Right cardiac atrium (tissue), 5 donors: ENCODE results near the gene C2CD2L. TPM values are rescaled to one million over a fixed set of nuclear protein-coding genes. Genes with fewer than 3 reads are reported as not detected.
"Not testable (repeated sequence)": the region's sequence is repeated elsewhere in the genome, so short reads cannot be mapped to it uniquely, and the experiment has no call there.

Experiments used
- ATAC-seq, 2 donors: fragments of 200-7000 bp; cut with Tn5 transposase; one replicate each; pipeline versions ENCODE4 v1.8.0 to v1.9.1; 2020; ENCODE audit warnings: moderate library complexity in 2 of 2, mild to moderate bottlenecking in 1 of 2
- DNase-seq, 3 donors: peaks; one replicate each; pipeline ENCODE4 v3.0.0-alpha.2; 2020
- H3K27ac ChIP-seq: one replicate; pipeline ENCODE4 v1.5.1; 2013; ENCODE audit warnings: mild to moderate bottlenecking, low read length, control low read depth, moderate library complexity
- H3K27me3 ChIP-seq: one replicate; pipeline ENCODE4 v1.6.1; 2013; ENCODE audit not compliant: control insufficient read depth, insufficient read depth
- H3K4me1 ChIP-seq: one replicate; pipeline ENCODE4 v1.6.1; 2013; ENCODE audit warnings: low read length; ENCODE audit not compliant: control insufficient read depth, insufficient read depth
- H3K4me3 ChIP-seq: one replicate; pipeline ENCODE4 v1.5.1; 2013; ENCODE audit warnings: low read length, control low read depth
- H3K9me3 ChIP-seq: one replicate; pipeline ENCODE4 v1.6.1; 2013; ENCODE audit warnings: low read length; ENCODE audit not compliant: control insufficient read depth
- WGBS: extraction: QIAGEN DNeasy Blood & Tissue Kit; methylation state at CpG from one replicate; pipeline ENCODE4 v1.1.7; 2013; 5-methylcytosine and 5-hydroxymethylcytosine counted together
- intact Hi-C, 4 donors: fragments of 100-400 bp; cut with DNase I; formaldehyde crosslinking; loops; one replicate each; pipeline versions ENCODE4 v1.11.0 to v1.14.0; 2022 to 2023
- polyA plus RNA-seq: library from polyadenylated mRNA; stranded (reverse); fragments of 200-250 nt; gene quantifications from one replicate; pipeline ENCODE4 v1.2.3, GENCODE V29; 2013
- total RNA-seq, 4 donors: library from RNA; stranded (reverse); fragmentation: NEBNext Ultra II Directional; extraction: Animal tissue kit (Norgen Biotek cat#: 25700); gene quantifications; one replicate each; pipeline ENCODE4 v1.2.1, GENCODE V29; 2021
- donor health status: healthy with polysubstance abuse.
- donor health status: DM: no; HTN: yes; CAD: no.
- donor health status: DM: no; HTN: no; CAD: no.
- donor health status: DM: no; HTN: yes; CAD: no; lungs with severe emphysema.
- donor health status: DM: yes; HTN: yes; CAD: no.

Gene C2CD2L
- total and polyA plus RNA-seq, 5 donors: 9.1 to 11.9 (median 10.3) TPM

DNA sequence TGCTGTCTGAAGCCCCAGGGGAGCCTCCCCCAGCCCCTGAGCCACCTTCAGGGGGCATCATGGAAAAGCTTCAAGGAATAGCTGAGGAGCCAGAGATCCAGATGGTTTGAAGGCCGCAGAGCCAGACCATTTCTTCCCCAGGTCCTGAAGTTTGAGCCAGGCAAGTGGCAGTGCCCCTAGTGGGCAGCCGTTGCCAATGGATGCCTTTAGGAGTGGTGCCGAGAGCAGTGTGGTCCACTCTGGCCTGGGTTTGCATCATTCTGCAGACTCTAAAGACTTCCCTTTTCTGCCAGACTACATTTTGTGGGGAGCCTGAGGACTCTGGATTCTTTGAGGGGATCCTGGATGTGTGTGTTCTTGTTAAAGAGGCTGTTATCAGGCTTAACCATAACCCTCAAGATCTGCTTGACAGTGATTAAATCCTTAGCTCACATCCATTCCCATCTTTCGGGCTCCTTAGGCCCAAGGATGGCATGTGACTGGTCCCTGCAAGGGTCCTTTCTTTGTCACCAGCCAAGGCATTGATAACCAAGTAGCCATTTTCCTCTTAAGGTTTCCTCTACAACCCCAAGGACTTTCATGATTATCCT lies 27.3 kb downstream of the C2CD2L start:
- DNase-seq (peak in 1 of 3 donors; percentile 57), ATAC-seq (peak; percentile 15 to 23)
- Histone ChIP-seq H3K27me3 (no peaks in the 10 kb centered on the region), H3K27ac (no peak overlapping the region), H3K9me3 (no peaks in the 10 kb centered on the region), H3K4me3 (no peak overlapping the region), H3K4me1 (no peaks in the 10 kb centered on the region)
- WGBS: 70% methylated on average over 4 of the region's 4 CpGs
- intact Hi-C loops: no loop called here

DNA sequence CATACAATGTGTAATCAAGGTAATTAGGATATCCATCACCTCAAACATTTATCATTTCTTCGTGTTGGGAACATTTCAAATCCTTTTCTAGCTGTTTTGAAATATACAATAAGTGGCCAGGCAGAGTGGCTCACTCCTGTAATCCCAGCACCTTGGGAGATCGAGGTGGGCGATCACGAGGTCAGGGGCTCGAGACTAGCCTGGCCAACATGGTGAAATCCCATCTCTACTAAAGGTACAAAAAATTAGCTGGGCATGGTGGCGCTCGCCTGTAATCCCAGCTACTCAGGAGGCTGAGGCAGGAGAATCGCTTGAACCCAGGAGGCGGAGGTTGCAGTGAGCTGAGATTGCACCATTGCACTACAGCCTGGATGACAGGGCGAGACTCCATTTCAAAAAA lies 32.1 kb downstream of the C2CD2L start:
- H3K4me1 ChIP-seq, H3K27ac ChIP-seq, DNase-seq, H3K4me3 ChIP-seq, H3K9me3 ChIP-seq, intact Hi-C loops, ATAC-seq, H3K27me3 ChIP-seq: not testable (repeated sequence)
- WGBS: 88% methylated on average over 10 of the region's 10 CpGs

GRCh38 chr11:119144825-119145486 lies 37.8 kb downstream of the C2CD2L start:
- no peak overlapping the region for H3K4me3 ChIP-seq
- 10% methylated on average over 7 of the region's 7 CpGs for WGBS
- ATAC-seq (peak; percentile 81 to 89), DNase-seq (peak; percentile 70 to 81 (median 76))
- H3K9me3 ChIP-seq: no peaks in the 10 kb centered on the region
- H3K27ac ChIP-seq: no peak overlapping the region
- intact Hi-C loops: loop anchor here in 1 of 4 donors (1.0 kb wide), 1 partner anchor 52 kb away; no protein-coding TSS in a partner anchor
- H3K27me3 ChIP-seq: no peaks in the 10 kb centered on the region
- H3K4me1 ChIP-seq: peaks cover 2% of the 10 kb centered on the region

DNA sequence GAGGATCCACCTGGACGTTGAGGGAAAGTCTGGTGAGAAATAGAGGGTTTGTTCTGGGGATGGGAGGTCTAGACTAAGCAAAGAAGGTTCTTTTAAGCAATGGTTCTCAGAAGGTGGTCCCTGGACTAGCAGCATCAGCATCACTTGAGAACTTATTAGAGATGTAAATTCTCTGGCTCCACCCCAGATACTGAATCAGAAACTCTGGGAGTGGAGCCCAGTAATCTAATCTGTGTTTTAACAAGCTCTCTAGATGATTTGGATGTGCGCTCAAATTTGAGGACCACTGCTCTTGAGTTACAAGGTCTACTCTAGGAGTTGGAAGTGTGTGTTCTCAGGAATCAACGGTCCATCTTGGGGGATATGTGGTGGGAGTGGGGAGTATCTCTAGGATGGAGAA lies 38.4 kb downstream of the C2CD2L start:
- Histone ChIP-seq H3K27ac (no peak overlapping the region), H3K4me1 (peaks cover 2% of the 10 kb centered on the region), H3K9me3 (no peaks in the 10 kb centered on the region), H3K27me3 (no peaks in the 10 kb centered on the region), H3K4me3 (no peak overlapping the region)
- DNase-seq: no peak
- intact Hi-C loops: loop anchor here in 1 of 4 donors (1.0 kb wide), 1 partner anchor 52 kb away; no protein-coding TSS in a partner anchor
- ATAC-seq: no peak
- WGBS: 35% methylated on average over 3 of the region's 3 CpGs

- H3K27me3 ChIP-seq: no peaks in the 10 kb centered on the region
- ATAC-seq (no peak), DNase-seq (peak in 1 of 3 donors; percentile 22)
- intact Hi-C loops: no loop called here
- H3K27ac ChIP-seq: no peak overlapping the region
- peaks cover 2% of the 10 kb centered on the region for H3K4me1 ChIP-seq
- 72% methylated on average over 6 of the region's 6 CpGs for WGBS
- H3K4me3 ChIP-seq: no peak overlapping the region
- no peaks in the 10 kb centered on the region for H3K9me3 ChIP-seq
Observed at GRCh38 chr11:119147604-119148333, 40.6 kb downstream of the C2CD2L start.

DNA sequence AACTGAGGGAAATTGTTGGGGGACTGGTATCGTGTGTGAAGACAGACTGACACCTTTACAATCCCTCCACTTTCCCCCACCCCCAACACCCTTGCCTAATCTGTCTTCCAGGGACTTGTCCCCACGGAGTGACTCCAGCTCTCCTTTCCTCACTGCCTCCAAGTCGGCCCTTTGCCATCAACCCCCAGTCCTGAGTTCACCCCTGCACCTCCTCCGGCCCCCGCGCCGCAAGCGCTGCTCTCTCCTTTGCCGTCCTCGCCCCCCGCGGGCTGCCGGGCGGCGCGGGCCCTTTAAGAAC lies 41.5 kb downstream of the C2CD2L start:
- Histone ChIP-seq H3K27me3 (no peaks in the 10 kb centered on the region), H3K9me3 (no peaks in the 10 kb centered on the region), H3K27ac (no peak overlapping the region), H3K4me3 (peak overlapping the region; percentile 74), H3K4me1 (peaks cover 2% of the 10 kb centered on the region)
- 1% methylated on average over 16 of the region's 16 CpGs for whole genome bisulfite sequencing
- no peak for ATAC-seq
- no peak for DNase-seq
- intact Hi-C loops: no loop called here

DNA sequence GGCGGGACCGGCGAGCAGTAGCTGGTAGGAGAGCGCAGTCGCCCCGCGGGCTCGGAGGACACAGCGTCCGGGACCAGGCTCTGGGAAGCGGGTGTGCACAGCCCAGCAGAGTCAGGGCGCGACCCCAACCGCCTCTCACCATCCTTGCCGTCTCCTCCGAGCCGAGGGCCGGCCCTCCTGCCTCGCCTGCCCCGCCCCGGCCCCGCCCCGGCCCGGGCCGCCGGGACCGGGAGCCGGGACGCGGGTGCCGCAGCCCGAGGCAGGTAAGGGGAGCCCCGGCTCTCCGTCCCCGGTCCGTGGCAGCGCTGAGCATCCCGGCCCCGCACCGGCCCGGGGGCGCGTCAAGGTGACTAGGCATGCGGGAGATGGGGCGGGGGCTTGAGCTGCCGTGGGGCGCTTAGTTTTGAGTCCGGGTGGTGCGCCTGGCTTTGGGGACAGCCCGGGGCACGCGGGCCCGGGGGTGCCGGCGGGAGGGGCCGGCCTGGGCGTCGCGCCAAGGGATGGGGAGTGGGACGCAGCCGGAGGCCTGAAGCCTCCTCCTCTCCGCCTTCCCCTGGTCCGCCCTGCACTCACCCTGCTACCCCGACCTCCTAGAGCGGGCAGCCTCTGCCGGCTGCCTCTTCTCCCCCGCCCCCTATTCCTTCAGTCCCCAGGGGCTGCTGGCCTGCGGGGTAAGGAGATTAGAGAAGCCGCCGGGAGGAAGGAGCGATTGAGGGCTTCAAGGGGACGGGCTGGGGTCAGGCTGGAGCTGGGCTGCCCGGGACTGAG lies 42.1 kb downstream of the C2CD2L start, which contains the start of gene ABCG4:
Gene ABCG4 (plus strand): TSS at position 35 of the 768 bp plus-strand sequence. CDS start 914 bp downstream, outside the sequence.
- Histone ChIP-seq H3K27me3 (no peaks in the 10 kb centered on the region), H3K4me1 (peaks cover 2% of the 10 kb centered on the region), H3K9me3 (no peaks in the 10 kb centered on the region), H3K4me3 (peak within 1 kb of the TSS; percentile 74), H3K27ac (no peak within 1 kb of the TSS)
- under 1% methylated on average over 73 of the region's 73 CpGs for WGBS
- DNase-seq (peak in 2 of 3 donors; percentile 69 to 70), ATAC-seq (peak; percentile 51 to 53)
- intact Hi-C loops: no loop called here

GRCh38 chr11:119149786-119150275 lies 42.7 kb downstream of the C2CD2L start:
- Histone ChIP-seq H3K27me3 (no peaks in the 10 kb centered on the region), H3K4me1 (peaks cover 2% of the 10 kb centered on the region), H3K4me3 (peak overlapping the region; percentile 74), H3K9me3 (no peaks in the 10 kb centered on the region), H3K27ac (no peak overlapping the region)
- WGBS: 39% methylated on average over 33 of the region's 33 CpGs
- ATAC-seq (no peak), DNase-seq (peak in 1 of 3 donors; percentile 18)
- intact Hi-C loops: no loop called here

GRCh38 chr11:119152043-119152442 lies 44.9 kb downstream of the C2CD2L start:
- WGBS: 85% methylated on average over 9 of the region's 9 CpGs
- intact Hi-C loops: no loop called here

DNA sequence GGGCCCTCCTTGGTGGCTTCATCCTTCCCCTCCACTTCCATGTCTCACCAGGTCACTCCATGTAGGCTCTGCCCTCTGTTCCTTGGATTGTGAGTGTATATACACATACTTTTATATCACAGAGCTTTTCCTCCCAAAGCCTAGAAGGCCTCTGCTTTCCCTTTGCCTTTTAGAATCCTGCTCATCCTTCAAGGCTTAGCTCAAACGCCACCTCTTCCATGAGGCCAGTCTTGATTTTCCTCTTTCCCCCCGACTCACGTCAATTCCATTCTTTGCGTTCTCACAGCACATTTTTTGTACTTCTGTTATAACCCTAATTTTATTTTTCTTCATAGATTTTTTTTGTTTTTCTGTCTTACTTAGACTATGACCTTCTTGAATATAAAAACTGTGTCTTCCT lies 45.5 kb downstream of the C2CD2L start:
- Histone ChIP-seq H3K9me3 (no peaks in the 10 kb centered on the region), H3K27ac (no peak overlapping the region), H3K4me1 (peaks cover 2% of the 10 kb centered on the region), H3K27me3 (no peaks in the 10 kb centered on the region), H3K4me3 (no peak overlapping the region)
- ATAC-seq: no peak
- no peak for DNase-seq
- 87% methylated on average over 4 of the region's 4 CpGs for WGBS
- intact Hi-C loops: no loop called here

More at GRCh38 chr11:119152043-119152442, 44.9 kb downstream of the C2CD2L start:
- ATAC-seq (no peak), DNase-seq (no peak)
- Histone ChIP-seq H3K27me3 (no peaks in the 10 kb centered on the region), H3K9me3 (no peaks in the 10 kb centered on the region), H3K4me3 (no peak overlapping the region), H3K27ac (no peak overlapping the region), H3K4me1 (peaks cover 2% of the 10 kb centered on the region)
